Transverse colon (tissue), 4 donors: ENCODE data around the gene GNG3.

Experiments
- CTCF ChIP-seq, 5 experiments: fragments of 200-600 bp in 3 of 5; fragments of 450-650 bp in 2 of 5; sonication (generic) in 3 of 5; IDR thresholded peaks; 1 replicate in 2 of 5; 2 replicates in 3 of 5; pipeline ENCODE4 v1.5.1; 2016 to 2017; ENCODE audit warnings: antibody characterized with exemption in 5 of 5, inconsistent platforms in 3 of 5, mild to moderate bottlenecking in 2 of 5, moderate library complexity in 1 of 5
- POLR2AphosphoS5 ChIP-seq, 3 donors: sonication (generic); formaldehyde crosslinking; IDR thresholded peaks; one replicate each; pipeline ENCODE4 v1.6.1; 2016; ENCODE audit warnings: antibody characterized with exemption in 3 of 3

- TF ChIP-seq CTCF (IDR thresholded peaks at IDR 0.05) (peak; percentile 64 to 85 (median 83)), POLR2AphosphoS5 (IDR thresholded peaks at IDR 0.05) (no peak)
Measured at GRCh38 chr11:62694455-62695167, 12.9 kb upstream of the GNG3 start.
